Uterus (tissue), 2 donors: Measurements from ENCODE around the gene COL9A3.

Experiments used
- CTCF ChIP-seq, 4 experiments: fragments of 200-600 bp in 2 of 4; fragments of 450-650 bp in 2 of 4; sonication (generic) in 2 of 4; IDR thresholded peaks; one replicate each; pipeline ENCODE4 v1.5.1; 2016 to 2019; ENCODE audit warnings: antibody characterized with exemption in 4 of 4, mild to moderate bottlenecking in 2 of 4, moderate library complexity in 1 of 4
- POLR2A ChIP-seq, 2 donors: fragments of 450-650 bp; IDR thresholded peaks; one replicate each; pipeline ENCODE4 v1.6.1; 2016; ENCODE audit warnings: antibody characterized with exemption in 2 of 2, mild to moderate bottlenecking in 1 of 2, moderate library complexity in 1 of 2

GRCh38 chr20:62778058-62778457 is 38.8 kb upstream of the COL9A3 start:
- TF ChIP-seq POLR2A (IDR thresholded peaks at IDR 0.05), result no peak
- TF ChIP-seq CTCF (IDR thresholded peaks at IDR 0.05), result no peak
